GM12878 (cell line): ENCODE results near the gene ADCYAP1R1. TPM values are rescaled to one million over a fixed set of nuclear protein-coding genes. Genes with fewer than 3 reads are reported as not detected.

Source experiments
- ATAC-seq: fragments of 200-7000 bp; cut with Tn5 transposase; 3 replicates; pipeline ENCODE4 v1.9.1; 2020; ENCODE audit warnings: mild to moderate bottlenecking, moderate library complexity
- BruUV-seq: library from RNA; stranded (reverse); fragments of 400-500 nt; replicated peaks from 2 replicates; lab custom pipeline; 2021; lab: Mats Ljungman, UMichigan
- CTCF ChIA-PET: fragments of 300-600 bp; sonication (Branson Sonifier 250); formaldehyde crosslinking; extraction: SDS; loops from one replicate; lab custom pipeline; 2021; ENCODE audit warnings: inconsistent platforms; lab: Yijun Ruan, JAX
- POLR2A ChIA-PET: fragments of 350-600 bp; formaldehyde crosslinking; extraction: SDS; loops from one replicate; lab custom pipeline; 2021; ENCODE audit warnings: inconsistent platforms; lab: Charles Lee
- RAD21 ChIA-PET: fragments of 300-600 bp; sonication (Branson Sonifier 250); formaldehyde crosslinking; loops from one replicate; lab custom pipeline; 2023; ENCODE audit warnings: antibody characterized with exemption; ENCODE audit not compliant: unreplicated experiment; lab: Charles Lee
- SMC1A ChIA-PET: fragments of 300-600 bp; sonication (Branson Sonifier 250); formaldehyde crosslinking; loops from one replicate; lab custom pipeline; 2023; ENCODE audit not compliant: unreplicated experiment, uncharacterized antibody; lab: Charles Lee
- DNase-seq: peaks from one replicate; pipeline ENCODE4 v3.0.0-alpha.2; 2011; ENCODE audit warnings: low read depth, low spot score
- FAIRE-seq: peaks from 3 replicates; lab custom pipeline; 2011; peaks lifted over from hg19 to GRCh38; lab: Jason Lieb, UNC
- H2AFZ ChIP-seq: 2 replicates; pipeline ENCODE4 v1.6.0; 2011; ENCODE audit warnings: low read depth, low read length, control low read depth; ENCODE audit not compliant: control insufficient read depth
- H3K27ac ChIP-seq: 2 replicates; pipeline ENCODE4 v1.5.1; 2011; ENCODE audit warnings: control low read depth; ENCODE audit not compliant: control insufficient read depth, insufficient read depth
- H3K27me3 ChIP-seq, 2 experiments: replicated peaks in 1 of 2; 2 replicates each; pipeline versions ENCODE4 v1.6.0 to v1.6.1; 2011; ENCODE audit warnings: low read length in 1 of 2; ENCODE audit not compliant: control insufficient read depth in 2 of 2, insufficient read depth in 2 of 2
- H3K36me3 ChIP-seq, 2 experiments: 2 replicates each; pipeline ENCODE4 v1.5.1; 2011; ENCODE audit warnings: low read length in 1 of 2; ENCODE audit not compliant: control insufficient read depth in 2 of 2, insufficient read depth in 2 of 2
- H3K4me1 ChIP-seq: 2 replicates; pipeline ENCODE4 v1.6.1; 2011; ENCODE audit warnings: mild to moderate bottlenecking, low read length, moderate library complexity, mixed read lengths; ENCODE audit not compliant: control insufficient read depth, insufficient read depth
- H3K4me2 ChIP-seq: 2 replicates; pipeline ENCODE4 v1.6.0; 2011; ENCODE audit warnings: control low read depth; ENCODE audit not compliant: control insufficient read depth, insufficient read depth
- H3K4me3 ChIP-seq: fragments of 200-600 bp; sonication (generic); 2 replicates; pipeline ENCODE4 v1.5.1; 2016
- H3K79me2 ChIP-seq: 2 replicates; pipeline ENCODE4 v1.6.0; 2011; ENCODE audit warnings: low read length; ENCODE audit not compliant: control insufficient read depth, insufficient read depth
- H3K9ac ChIP-seq: 2 replicates; pipeline ENCODE4 v1.8.0; 2011; ENCODE audit warnings: low read length, control low read depth, mixed read lengths; ENCODE audit not compliant: control insufficient read depth, insufficient read depth
- H3K9me3 ChIP-seq: replicated peaks from 3 replicates; pipeline ENCODE4 v1.5.1; 2011; ENCODE audit warnings: mild to moderate bottlenecking, low read length; ENCODE audit not compliant: control insufficient read depth, insufficient read depth
- H4K20me1 ChIP-seq: 2 replicates; pipeline ENCODE4 v1.6.0; 2011; ENCODE audit not compliant: control insufficient read depth, insufficient read depth
- FOS ChIP-seq: IDR thresholded peaks from 3 replicates; pipeline ENCODE4 v1.6.1; 2011; ENCODE audit warnings: borderline replicate concordance; ENCODE audit not compliant: insufficient read length; ENCODE audit errors: extremely low read depth
- IRF4 ChIP-seq: IDR thresholded peaks from 2 replicates; pipeline ENCODE4 v1.6.1; 2011; ENCODE audit warnings: low read depth, low read length
- KDM1A ChIP-seq: fragments of 200-600 bp; sonication (generic); IDR thresholded peaks from 2 replicates; pipeline ENCODE4 v1.6.1; 2016; ENCODE audit warnings: borderline replicate concordance
- SMAD1 ChIP-seq: fragments of 450-650 bp; IDR thresholded peaks from 2 replicates; pipeline ENCODE4 v1.6.1; 2018; ENCODE audit warnings: mild to moderate bottlenecking, low read depth; ENCODE audit not compliant: partially characterized antibody
- SMARCA5 ChIP-seq: fragments of 450-650 bp; IDR thresholded peaks from 2 replicates; pipeline ENCODE4 v1.6.1; 2017; ENCODE audit warnings: mild to moderate bottlenecking
- SUZ12 ChIP-seq: fragments of 200-600 bp; sonication (generic); IDR thresholded peaks from one replicate; pipeline ENCODE4 v1.6.1; 2018; ENCODE audit warnings: antibody characterized with exemption, mild to moderate bottlenecking; ENCODE audit not compliant: unreplicated experiment
- TBL1XR1 ChIP-seq: IDR thresholded peaks from 2 replicates; pipeline ENCODE4 v1.6.1; 2012; ENCODE audit warnings: low read depth, low read length, improper control_type of control experiment
- WGBS: methylation state at CpG from one replicate; pipeline ENCODE4 v1.1.6; 2016; ENCODE audit warnings: low lambda C conversion rate; ENCODE audit not compliant: insufficient replicate concordance, insufficient coverage; ENCODE audit errors: missing lambda C conversion rate; 5-methylcytosine and 5-hydroxymethylcytosine counted together
- in situ Hi-C: fragments of 300-500 bp; cut with MboI; formaldehyde crosslinking; loops from 9 replicates; pipeline ENCODE4 v1.14.3; 2018; ENCODE audit warnings: mixed read lengths
- intact Hi-C: fragments of 100-400 bp; cut with micrococcal nuclease; formaldehyde crosslinking; loops from one replicate; pipeline ENCODE4 v1.14.2; 2022; ENCODE audit not compliant: unreplicated experiment
- polyA plus RNA-seq, 11 experiments: library from polyadenylated mRNA; depleted of rRNA in 4 of 11; unstranded in 6 of 11; stranded (reverse) in 5 of 11; fragments of >200 nt; fragmentation: Nextera tagmentation in 4 of 11; fragmentation: Illumina TruSeq in 1 of 11; extraction: Ambion mirVana in 4 of 11; extraction: Trizol in 1 of 11; gene quantifications; 1 replicate in 1 of 11; 2 replicates in 10 of 11; pipeline versions ENCODE4 v1.2.1 to v1.2.3, GENCODE V29; 2011 to 2016; ENCODE audit warnings: inconsistent platforms in 2 of 11, missing spikeins in 2 of 11, low read depth in 1 of 11
- total RNA-seq, 4 experiments: library from RNA; depleted of rRNA in 3 of 4; stranded (reverse); fragments of >200 nt in 3 of 4; fragmentation: Illumina TruSeq in 1 of 4; extraction: Trizol in 1 of 4; gene quantifications; 2 replicates each; pipeline versions ENCODE4 v1.2.1 to v1.2.3, GENCODE V29; 2013 to 2021
- TF ChIP-seq, protein P1 (sequence below): fragments of 450-650 bp; IDR thresholded peaks from 2 replicates; pipeline ENCODE4 v1.6.1; 2018; ENCODE audit warnings: borderline replicate concordance, mild to moderate bottlenecking; ENCODE audit not compliant: partially characterized antibody

The ADCYAP1R1 gene
- total and polyA plus RNA-seq, 10 of the 15 experiments (the other 5 are each of a cell fraction or from before 2014, with no cell fraction given), result not detected

DNA sequence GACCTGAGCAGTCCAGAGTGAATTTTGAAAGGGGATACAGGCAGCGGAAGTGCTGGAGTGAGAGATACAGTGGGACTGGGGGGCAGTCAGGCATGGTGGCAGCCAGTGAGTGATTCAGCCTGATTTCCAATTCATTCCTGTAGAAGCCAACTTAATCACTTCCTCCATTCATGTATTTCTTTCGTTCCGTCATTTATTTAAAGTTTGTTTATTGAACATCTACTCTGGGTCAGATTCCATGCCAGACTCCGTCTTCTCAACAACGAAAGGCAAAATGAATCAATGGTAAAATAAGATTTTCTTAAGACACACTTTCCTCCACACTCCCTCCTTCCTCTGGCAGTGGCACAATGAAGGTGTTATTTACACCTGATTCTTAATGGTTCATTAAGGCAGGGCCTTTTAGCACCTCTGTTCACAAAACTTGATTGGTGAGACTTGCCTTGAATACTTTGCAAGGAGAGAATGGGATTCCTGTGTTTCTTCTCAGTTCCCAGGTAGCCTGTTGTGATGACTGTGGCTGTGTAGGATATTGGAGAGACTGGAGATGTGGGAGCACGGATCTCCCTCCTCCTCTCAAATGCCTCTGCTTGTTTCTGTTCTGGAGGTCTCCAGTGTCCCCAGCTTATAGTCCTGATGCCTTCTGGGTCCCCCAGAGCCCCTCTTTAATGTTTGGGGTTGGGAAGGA, 27.9 kb downstream of the ADCYAP1R1 start:
- FAIRE-seq, result no peak

More for the DNA sequence above, 27.9 kb downstream of the ADCYAP1R1 start:
- TF ChIP-seq KDM1A, result no peak
- TF ChIP-seq SMAD1, result no peak
- TF ChIP-seq, protein P1, sequence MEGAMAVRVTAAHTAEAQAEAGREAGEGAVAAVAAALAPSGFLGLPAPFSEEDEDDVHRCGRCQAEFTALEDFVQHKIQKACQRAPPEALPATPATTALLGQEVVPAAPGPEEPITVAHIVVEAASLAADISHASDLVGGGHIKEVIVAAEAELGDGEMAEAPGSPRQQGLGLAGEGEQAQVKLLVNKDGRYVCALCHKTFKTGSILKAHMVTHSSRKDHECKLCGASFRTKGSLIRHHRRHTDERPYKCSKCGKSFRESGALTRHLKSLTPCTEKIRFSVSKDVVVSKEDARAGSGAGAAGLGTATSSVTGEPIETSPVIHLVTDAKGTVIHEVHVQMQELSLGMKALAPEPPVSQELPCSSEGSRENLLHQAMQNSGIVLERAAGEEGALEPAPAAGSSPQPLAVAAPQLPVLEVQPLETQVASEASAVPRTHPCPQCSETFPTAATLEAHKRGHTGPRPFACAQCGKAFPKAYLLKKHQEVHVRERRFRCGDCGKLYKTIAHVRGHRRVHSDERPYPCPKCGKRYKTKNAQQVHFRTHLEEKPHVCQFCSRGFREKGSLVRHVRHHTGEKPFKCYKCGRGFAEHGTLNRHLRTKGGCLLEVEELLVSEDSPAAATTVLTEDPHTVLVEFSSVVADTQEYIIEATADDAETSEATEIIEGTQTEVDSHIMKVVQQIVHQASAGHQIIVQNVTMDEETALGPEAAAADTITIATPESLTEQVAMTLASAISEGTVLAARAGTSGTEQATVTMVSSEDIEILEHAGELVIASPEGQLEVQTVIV, result no peak
- no peak for TF ChIP-seq IRF4
- no peak for TF ChIP-seq FOS
- TF ChIP-seq SMARCA5, result no peak
- no peak for TF ChIP-seq TBL1XR1
- TF ChIP-seq SUZ12, result no peak
- RAD21 ChIA-PET, result no interaction called here
- Histone ChIP-seq H3K4me3 (no peak overlapping the region), H2AFZ (no peak overlapping the region), H3K9me3 (no peaks in the 10 kb centered on the region), H4K20me1 (no peaks in the 10 kb centered on the region), H3K9ac (no peak overlapping the region), H3K4me2 (no peak overlapping the region), H3K4me1 (no peaks in the 10 kb centered on the region), H3K36me3 (no peaks in the 10 kb centered on the region), H3K79me2 (no peaks in the 10 kb centered on the region), H3K27me3 (peaks cover 3 to 4% of the 10 kb centered on the region in 2 experiments; a peak in 2 of 4 replicates), H3K27ac (no peak overlapping the region)
- no TSS peak for BruUV-seq
- SMC1A ChIA-PET, result no interaction called here
- ATAC-seq (no peak), DNase-seq (no peak)
- 14% methylated on average over 6 of the region's 6 CpGs for WGBS
- CTCF ChIA-PET, result no interaction called here
- POLR2A ChIA-PET, result no interaction called here
- intact Hi-C loops (no loop called here), in situ Hi-C loops (no loop called here)
